ENCODE data around the gene SLC9A4. TPM values are rescaled to one million over a fixed set of nuclear protein-coding genes. Genes with fewer than 3 reads are reported as not detected.
"Not testable (repeated sequence)": the region's sequence is repeated elsewhere in the genome, so short reads cannot be mapped to it uniquely, and the experiment has no call there.

SLC9A4 gene
- polyA plus RNA-seq, 4 donors = 6.1 to 11.3 (median 7.9) TPM

DNA sequence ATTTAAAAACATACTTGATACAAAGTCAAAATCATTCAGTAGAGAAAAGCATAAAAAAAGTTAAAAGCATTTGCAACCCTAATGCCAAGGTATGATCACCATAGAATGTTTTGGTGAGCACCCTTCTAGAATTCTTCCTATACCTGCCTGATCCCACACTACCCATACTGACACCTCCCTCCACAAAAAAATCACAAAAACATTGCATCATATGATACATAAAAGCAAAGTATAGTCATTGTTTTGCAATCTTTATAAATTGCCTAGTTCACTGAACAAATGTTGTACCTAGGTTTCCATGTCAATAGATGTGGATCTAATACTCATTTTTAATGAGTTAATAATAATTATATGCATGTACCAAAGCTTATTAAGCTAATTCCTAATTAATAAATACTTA lies 54.1 kb downstream of the SLC9A4 start:
- no peak for DNase-seq (ENCODE audit: low read depth in 4 of 4, low spot score in 3 of 4)

- DNase-seq (ENCODE audit: low read depth in 4 of 4, low spot score in 3 of 4) = no peak
Observed at GRCh38 chr2:102538491-102538890, 65.5 kb downstream of the SLC9A4 start.

- no peak for DNase-seq (ENCODE audit: low read depth in 4 of 4, low spot score in 3 of 4)
Observed at GRCh38 chr2:102540882-102541281, 67.9 kb downstream of the SLC9A4 start.

- DNase-seq (ENCODE audit: low read depth in 4 of 4, low spot score in 3 of 4) = no peak
Observed at GRCh38 chr2:102544182-102544581, 71.2 kb downstream of the SLC9A4 start.

GRCh38 chr2:102547462-102547861 lies 74.4 kb downstream of the SLC9A4 start:
- no peak for DNase-seq (ENCODE audit: low read depth in 4 of 4, low spot score in 3 of 4)

DNA sequence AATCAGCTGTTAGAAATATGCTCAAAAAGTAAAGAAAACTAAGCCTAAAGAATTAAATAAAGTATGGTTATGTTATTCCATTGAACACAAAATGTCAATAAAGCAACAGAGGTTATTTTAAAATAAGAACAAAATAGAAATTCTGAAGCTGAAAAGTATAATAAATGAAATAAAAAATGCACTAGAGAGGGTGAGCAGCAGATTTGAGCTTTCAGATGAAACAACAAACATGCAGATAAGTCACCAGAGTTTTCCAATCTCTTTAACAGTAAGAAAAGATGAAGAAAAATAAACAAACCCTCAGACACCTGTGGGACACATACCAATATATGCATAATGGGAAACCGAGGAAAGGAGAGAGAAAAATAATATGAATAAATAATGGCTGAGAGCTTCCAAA lies 76.0 kb downstream of the SLC9A4 start:
- no peak for DNase-seq (ENCODE audit: low read depth in 4 of 4, low spot score in 3 of 4)

- no peak for DNase-seq (ENCODE audit: low read depth in 4 of 4, low spot score in 3 of 4)
Observed at GRCh38 chr2:102550151-102550550, 77.1 kb downstream of the SLC9A4 start.

DNA sequence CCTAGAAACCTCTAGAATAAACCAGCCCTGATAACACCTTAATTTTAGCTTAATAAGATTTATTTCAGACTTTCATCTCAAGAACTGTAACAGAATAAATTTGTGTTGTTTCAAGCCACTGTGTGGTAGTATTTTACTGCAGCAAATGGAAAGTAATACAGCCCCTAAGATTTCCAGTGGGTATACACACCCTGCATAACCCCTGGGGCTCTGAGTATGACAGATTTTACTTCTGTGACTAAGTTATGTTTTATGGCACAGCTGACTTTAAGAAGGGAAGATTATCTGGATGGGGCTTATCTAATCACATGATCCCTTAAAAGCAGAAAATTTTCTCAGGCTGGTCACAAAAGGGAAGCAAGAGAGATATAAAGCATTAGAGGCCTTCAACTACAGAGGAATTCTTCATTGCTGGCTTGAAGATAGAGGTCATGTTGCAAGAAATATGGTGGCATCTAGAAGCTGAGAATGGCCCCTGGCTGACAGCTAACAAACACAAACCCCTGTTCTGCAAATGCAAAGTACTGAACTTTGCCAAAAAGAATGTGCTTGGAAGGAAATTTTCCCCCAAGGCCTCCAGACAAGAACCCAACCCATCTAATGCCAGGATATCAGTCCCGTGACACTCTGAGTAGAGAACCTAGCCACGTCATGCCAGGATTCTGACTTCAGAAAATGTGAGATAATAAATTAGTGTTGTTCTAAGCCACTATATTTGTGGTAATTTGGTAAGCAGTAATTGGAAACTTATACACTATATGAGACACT lies 78.5 kb downstream of the SLC9A4 start:
- no peak for DNase-seq (ENCODE audit: low read depth in 4 of 4, low spot score in 3 of 4)

GRCh38 chr2:102553601-102554000 lies 80.6 kb downstream of the SLC9A4 start:
- no peak for DNase-seq (ENCODE audit: low read depth in 4 of 4, low spot score in 3 of 4)

GRCh38 chr2:102558463-102558862 lies 85.4 kb downstream of the SLC9A4 start:
- no peak for DNase-seq (ENCODE audit: low read depth in 4 of 4, low spot score in 3 of 4)

DNA sequence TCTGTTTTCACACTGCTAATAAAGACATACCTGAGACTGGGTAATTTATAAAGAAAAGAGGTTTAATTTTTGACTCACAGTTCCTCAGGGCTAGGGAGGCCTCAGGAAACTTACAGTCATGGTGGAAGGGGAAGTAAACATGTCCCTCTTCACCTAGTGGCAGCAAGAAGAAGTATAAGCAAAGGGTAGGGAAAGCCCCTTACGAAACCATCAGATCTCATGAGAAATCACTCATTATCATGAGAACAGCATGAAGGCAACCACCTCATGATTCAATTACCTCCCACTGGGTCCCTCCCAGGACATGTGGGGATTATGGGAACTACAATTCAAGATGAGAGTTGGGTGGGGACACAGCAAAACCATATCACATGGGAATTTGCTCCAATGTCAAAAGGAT lies 89.5 kb downstream of the SLC9A4 start:
- DNase-seq (ENCODE audit: low read depth in 4 of 4, low spot score in 3 of 4) = not testable (repeated sequence)

- DNase-seq (ENCODE audit: low read depth in 4 of 4, low spot score in 3 of 4) = no peak
Observed at GRCh38 chr2:102575888-102576287, 102.9 kb downstream of the SLC9A4 start.

GRCh38 chr2:102578376-102578775 lies 105.3 kb downstream of the SLC9A4 start:
- DNase-seq (ENCODE audit: low read depth in 4 of 4, low spot score in 3 of 4) = no peak

- no peak for DNase-seq (ENCODE audit: low read depth in 4 of 4, low spot score in 3 of 4)
Observed at GRCh38 chr2:102581911-102582310, 108.9 kb downstream of the SLC9A4 start.

DNA sequence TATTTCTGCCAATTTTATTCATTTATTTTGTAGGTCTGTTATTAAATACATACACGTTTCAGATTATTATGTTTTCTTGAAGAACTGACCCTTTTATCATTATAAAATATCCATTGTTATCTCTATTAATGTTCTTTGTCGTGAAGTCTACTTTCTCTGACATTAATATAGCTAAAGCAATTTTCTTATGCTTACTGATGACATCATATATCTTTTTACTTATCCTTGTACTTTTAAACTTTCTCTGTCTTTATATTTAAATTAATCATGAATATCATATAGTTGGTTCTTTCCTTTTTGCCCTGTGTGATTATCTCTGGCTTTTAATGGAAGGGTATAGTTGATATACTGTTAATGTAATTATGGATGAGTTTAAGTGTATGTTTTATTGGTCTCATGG lies 109.8 kb downstream of the SLC9A4 start:
- no peak for DNase-seq (ENCODE audit: low read depth in 4 of 4, low spot score in 3 of 4)

Other genes with a start within 250 kb of the SLC9A4 start
- gene IL1RL1, start 161.7 kb upstream of the SLC9A4 start, polyA plus RNA-seq (ENCODE audit: insufficient read length in 4 of 4) = 1 to 10 TPM in 1 of 4 donors, under 1 TPM in 3; 0.40 to 1.3 (median 0.64) TPM
- 1 to 10 TPM; 2.5 to 2.7 (median 2.5) TPM for gene IL18R1, start 117.4 kb upstream of the SLC9A4 start, polyA plus RNA-seq (ENCODE audit: insufficient read length in 4 of 4)
- under 1 TPM; 0.18 to 0.36 (median 0.29) TPM for gene IL18RAP, start 50.1 kb upstream of the SLC9A4 start, polyA plus RNA-seq (ENCODE audit: insufficient read length in 4 of 4)
- gene SLC9A2, start 146.3 kb downstream of the SLC9A4 start, polyA plus RNA-seq (ENCODE audit: insufficient read length in 4 of 4) = 1 to 10 TPM; 5.6 to 9.6 (median 6.8) TPM

Measured in right renal pelvis (tissue), 4 donors.